ENCODE measurements around the gene TBX3.

DNA sequence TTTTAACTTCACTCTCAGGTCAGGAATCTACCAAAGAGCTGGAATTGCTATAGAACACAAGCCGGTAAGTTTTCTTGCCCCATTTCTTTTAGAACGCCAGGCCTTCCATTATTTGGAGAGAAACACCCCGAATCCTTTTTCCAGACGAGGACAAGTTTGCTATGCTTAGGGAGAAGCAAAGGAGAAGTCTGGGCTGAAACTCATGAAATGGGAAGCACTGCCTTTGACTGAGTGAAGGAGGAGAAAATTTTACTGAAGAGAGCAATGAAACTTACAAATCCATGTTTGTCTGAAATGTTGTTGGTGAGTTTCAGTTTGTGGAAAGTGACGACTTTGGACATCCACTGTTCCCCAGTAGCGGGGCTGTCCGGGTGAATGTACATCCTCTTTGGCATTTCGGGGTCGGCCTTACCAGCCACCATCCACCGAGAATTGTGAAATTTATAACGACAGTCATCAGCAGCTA lies 3.3 kb downstream of the TBX3 start:
- TF ChIP-seq ZFP3 (CRISPR knock-in tag; IDR thresholded peaks at IDR 0.05) (no peak), ARNTL (CRISPR knock-in tag; IDR thresholded peaks at IDR 0.05; ENCODE audit: borderline replicate concordance, low read depth) (no peak), CSDC2 (CRISPR knock-in tag; IDR thresholded peaks at IDR 0.05) (no peak), POU6F1 (CRISPR knock-in tag; IDR thresholded peaks at IDR 0.05; ENCODE audit: borderline replicate concordance, low read depth) (no peak), RARB (CRISPR knock-in tag; IDR thresholded peaks at IDR 0.05) (no peak), ZC3H10 (CRISPR knock-in tag; IDR thresholded peaks at IDR 0.05) (no peak), ISL1 (CRISPR knock-in tag; IDR thresholded peaks at IDR 0.05) (no peak), ZNF70 (CRISPR knock-in tag; IDR thresholded peaks at IDR 0.05) (no peak), ZNF8 (CRISPR knock-in tag; IDR thresholded peaks at IDR 0.05) (no peak)
- TF ChIP-seq, protein P1, sequence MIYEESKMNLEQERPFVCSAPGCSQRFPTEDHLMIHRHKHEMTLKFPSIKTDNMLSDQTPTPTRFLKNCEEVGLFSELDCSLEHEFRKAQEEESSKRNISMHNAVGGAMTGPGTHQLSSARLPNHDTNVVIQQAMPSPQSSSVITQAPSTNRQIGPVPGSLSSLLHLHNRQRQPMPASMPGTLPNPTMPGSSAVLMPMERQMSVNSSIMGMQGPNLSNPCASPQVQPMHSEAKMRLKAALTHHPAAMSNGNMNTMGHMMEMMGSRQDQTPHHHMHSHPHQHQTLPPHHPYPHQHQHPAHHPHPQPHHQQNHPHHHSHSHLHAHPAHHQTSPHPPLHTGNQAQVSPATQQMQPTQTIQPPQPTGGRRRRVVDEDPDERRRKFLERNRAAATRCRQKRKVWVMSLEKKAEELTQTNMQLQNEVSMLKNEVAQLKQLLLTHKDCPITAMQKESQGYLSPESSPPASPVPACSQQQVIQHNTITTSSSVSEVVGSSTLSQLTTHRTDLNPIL (CRISPR knock-in tag; IDR thresholded peaks at IDR 0.05; ENCODE audit: low read depth) = no peak
- TF ChIP-seq, protein P2, sequence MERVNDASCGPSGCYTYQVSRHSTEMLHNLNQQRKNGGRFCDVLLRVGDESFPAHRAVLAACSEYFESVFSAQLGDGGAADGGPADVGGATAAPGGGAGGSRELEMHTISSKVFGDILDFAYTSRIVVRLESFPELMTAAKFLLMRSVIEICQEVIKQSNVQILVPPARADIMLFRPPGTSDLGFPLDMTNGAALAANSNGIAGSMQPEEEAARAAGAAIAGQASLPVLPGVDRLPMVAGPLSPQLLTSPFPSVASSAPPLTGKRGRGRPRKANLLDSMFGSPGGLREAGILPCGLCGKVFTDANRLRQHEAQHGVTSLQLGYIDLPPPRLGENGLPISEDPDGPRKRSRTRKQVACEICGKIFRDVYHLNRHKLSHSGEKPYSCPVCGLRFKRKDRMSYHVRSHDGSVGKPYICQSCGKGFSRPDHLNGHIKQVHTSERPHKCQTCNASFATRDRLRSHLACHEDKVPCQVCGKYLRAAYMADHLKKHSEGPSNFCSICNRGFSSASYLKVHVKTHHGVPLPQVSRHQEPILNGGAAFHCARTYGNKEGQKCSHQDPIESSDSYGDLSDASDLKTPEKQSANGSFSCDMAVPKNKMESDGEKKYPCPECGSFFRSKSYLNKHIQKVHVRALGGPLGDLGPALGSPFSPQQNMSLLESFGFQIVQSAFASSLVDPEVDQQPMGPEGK (CRISPR knock-in tag; IDR thresholded peaks at IDR 0.05; ENCODE audit: borderline replicate concordance) = no peak
- TF ChIP-seq, protein P3, sequence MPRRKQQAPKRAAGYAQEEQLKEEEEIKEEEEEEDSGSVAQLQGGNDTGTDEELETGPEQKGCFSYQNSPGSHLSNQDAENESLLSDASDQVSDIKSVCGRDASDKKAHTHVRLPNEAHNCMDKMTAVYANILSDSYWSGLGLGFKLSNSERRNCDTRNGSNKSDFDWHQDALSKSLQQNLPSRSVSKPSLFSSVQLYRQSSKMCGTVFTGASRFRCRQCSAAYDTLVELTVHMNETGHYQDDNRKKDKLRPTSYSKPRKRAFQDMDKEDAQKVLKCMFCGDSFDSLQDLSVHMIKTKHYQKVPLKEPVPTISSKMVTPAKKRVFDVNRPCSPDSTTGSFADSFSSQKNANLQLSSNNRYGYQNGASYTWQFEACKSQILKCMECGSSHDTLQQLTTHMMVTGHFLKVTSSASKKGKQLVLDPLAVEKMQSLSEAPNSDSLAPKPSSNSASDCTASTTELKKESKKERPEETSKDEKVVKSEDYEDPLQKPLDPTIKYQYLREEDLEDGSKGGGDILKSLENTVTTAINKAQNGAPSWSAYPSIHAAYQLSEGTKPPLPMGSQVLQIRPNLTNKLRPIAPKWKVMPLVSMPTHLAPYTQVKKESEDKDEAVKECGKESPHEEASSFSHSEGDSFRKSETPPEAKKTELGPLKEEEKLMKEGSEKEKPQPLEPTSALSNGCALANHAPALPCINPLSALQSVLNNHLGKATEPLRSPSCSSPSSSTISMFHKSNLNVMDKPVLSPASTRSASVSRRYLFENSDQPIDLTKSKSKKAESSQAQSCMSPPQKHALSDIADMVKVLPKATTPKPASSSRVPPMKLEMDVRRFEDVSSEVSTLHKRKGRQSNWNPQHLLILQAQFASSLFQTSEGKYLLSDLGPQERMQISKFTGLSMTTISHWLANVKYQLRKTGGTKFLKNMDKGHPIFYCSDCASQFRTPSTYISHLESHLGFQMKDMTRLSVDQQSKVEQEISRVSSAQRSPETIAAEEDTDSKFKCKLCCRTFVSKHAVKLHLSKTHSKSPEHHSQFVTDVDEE (CRISPR knock-in tag; IDR thresholded peaks at IDR 0.05) = no peak
